ENCODE results near the gene GPBP1L1.
"Not testable (repeated sequence)": the region's sequence is repeated elsewhere in the genome, so short reads cannot be mapped to it uniquely, and the experiment has no call there.

The GPBP1L1 gene

DNA sequence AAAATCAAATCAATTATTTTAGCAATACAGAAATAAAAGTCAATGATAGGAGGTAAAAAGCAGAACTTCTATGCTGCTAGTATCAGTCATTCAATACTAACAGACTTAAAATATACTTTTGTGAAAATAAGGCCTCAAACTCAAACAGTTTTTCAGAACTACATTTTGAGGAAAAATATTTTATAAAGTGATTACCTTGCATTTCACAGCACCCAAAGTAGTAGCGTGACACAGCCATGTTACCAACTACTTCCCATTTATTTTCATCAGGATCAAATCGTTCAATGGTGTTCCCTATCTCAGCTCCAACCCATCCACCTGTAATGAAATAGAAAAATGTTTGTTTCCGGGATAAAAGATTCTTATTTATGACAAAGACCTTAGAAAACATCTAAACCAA is 30.4 kb upstream of the GPBP1L1 start:
- DNase-seq (ENCODE audit: insufficient read length, low spot score) (no peak), FAIRE-seq (no peak)
- no peak for TF ChIP-seq POU2F2 (IDR thresholded peaks at IDR 0.05; ENCODE audit: low read depth, low read length)
- TF ChIP-seq POLR2AphosphoS5 (IDR thresholded peaks at IDR 0.05; ENCODE audit: low read depth, low read length) = no peak

- FAIRE-seq (no peak), DNase-seq (ENCODE audit: insufficient read length, low spot score) (no peak)
- no peak for TF ChIP-seq PAX5 (IDR thresholded peaks at IDR 0.05; ENCODE audit: insufficient read depth, low read length, severe bottlenecking)
- no peak for TF ChIP-seq SPI1 (IDR thresholded peaks at IDR 0.05; ENCODE audit: low read depth, low read length)
- TF ChIP-seq POLR2AphosphoS5 (IDR thresholded peaks at IDR 0.05; ENCODE audit: low read depth, low read length) = no peak
These were observed 27.4 kb upstream of the GPBP1L1 start for GRCh38 chr1:45713711-45714110.

- no peak for TF ChIP-seq POLR2AphosphoS5 (IDR thresholded peaks at IDR 0.05; ENCODE audit: low read depth, low read length)
- no peak for TF ChIP-seq SPI1 (IDR thresholded peaks at IDR 0.05; ENCODE audit: low read depth, low read length)
- no peak for TF ChIP-seq POLR2A (IDR thresholded peaks at IDR 0.05; ENCODE audit: low read depth, low read length)
- TF ChIP-seq POU2F2 (IDR thresholded peaks at IDR 0.05; ENCODE audit: low read depth, low read length) = no peak
- no peak for TF ChIP-seq TAF1 (IDR thresholded peaks at IDR 0.05; ENCODE audit: low read depth, low read length)
- TF ChIP-seq PAX5 (IDR thresholded peaks at IDR 0.05; ENCODE audit: insufficient read depth, low read length, severe bottlenecking) = no peak
- FAIRE-seq (no peak), DNase-seq (ENCODE audit: insufficient read length, low spot score) (no peak)
These were observed 18.3 kb upstream of the GPBP1L1 start for GRCh38 chr1:45704637-45705036.

DNA sequence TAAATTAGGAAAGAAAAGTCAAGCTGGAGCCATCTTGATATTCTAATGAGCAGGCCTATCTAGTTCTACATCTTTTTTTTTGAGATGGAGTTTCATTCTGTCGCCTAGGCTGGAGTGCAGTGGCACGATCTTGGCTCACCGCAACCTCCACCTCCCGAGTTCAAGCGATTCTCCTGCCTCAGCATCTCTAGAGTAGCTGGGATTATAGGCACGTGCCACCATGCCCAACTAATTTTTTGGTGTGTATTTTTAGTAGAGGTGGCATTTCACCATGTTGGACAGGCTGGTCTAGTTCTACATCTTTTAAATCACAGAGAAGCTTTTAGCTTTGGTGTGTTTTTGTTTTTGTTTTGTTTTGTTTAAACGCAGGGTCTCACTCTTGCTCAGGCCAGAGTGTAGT is 8.5 kb upstream of the GPBP1L1 start:
- no peak for TF ChIP-seq POLR2AphosphoS5 (IDR thresholded peaks at IDR 0.05; ENCODE audit: low read depth, low read length)

GRCh38 chr1:45693811-45694210 is 7.5 kb upstream of the GPBP1L1 start:
- FAIRE-seq; DNase-seq (ENCODE audit: insufficient read length, low spot score): not testable (repeated sequence)

More for the DNA sequence above, 8.5 kb upstream of the GPBP1L1 start:
- FAIRE-seq (no peak), DNase-seq (ENCODE audit: insufficient read length, low spot score) (no peak)

DNA sequence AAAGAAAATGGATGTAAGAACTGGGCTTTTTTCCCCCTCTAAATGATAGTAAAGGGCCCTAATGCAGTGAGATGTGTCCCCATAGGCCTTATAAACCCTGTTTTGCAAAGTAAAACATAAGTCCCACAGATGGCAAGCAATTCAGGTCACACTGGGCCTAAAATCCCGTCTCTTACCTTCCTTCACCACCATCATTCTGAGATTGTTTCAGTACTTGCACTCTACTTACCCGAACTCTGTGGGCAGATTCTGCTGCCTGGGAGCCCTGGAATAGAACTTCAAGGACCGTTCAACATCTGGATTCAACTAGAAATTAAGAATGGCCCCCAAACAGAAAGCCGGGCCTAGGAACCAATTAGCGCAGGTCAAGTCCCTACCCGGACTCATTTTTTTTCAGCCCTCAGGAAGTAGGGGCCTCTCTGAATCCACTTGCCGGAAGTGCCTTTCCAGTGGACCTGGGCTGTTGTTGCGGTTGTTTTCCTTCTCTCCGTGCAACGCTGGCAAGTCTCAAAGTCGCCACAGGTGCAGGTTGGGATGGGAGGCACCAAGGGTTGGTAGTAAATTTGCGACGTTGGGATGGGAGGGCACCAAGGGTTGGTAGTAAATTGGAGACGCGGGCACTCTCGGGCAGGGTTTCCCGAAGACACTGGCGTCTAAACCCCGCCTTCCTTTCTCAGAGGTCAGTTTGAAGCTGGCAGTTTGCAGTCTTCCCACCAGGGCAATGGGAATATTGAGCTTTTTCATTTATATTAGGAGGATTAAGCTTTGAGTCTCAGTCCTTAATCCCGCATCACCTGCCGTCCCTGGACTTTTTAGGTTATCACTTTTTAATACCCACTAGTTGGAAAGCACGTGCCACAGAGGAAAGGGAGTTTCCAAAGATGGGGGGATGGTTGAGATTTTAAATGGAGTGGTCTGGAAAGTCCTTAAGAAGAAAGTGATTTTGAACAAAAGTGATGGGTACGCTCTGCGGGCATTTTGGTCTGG is 1.7 kb upstream of the GPBP1L1 start, which contains the start of gene TMEM69:
TMEM69 (plus strand) TSS at position 428 of the 987 bp plus-strand sequence. CDS start 2,888 bp downstream, outside the sequence.
- FAIRE-seq (peak; percentile 80), DNase-seq (ENCODE audit: insufficient read length, low spot score) (peak; percentile 53)
- TF ChIP-seq POU2F2 (IDR thresholded peaks at IDR 0.05; ENCODE audit: low read depth, low read length) (peak; percentile 34; the same call in 1 of the 2 replicates), POLR2AphosphoS5 (IDR thresholded peaks at IDR 0.05; ENCODE audit: low read depth, low read length) (peak; percentile 64; the same call in 1 of the 2 replicates), SPI1 (IDR thresholded peaks at IDR 0.05; ENCODE audit: low read depth, low read length) (no peak), TAF1 (IDR thresholded peaks at IDR 0.05; ENCODE audit: low read depth, low read length) (peak; percentile 95), PAX5 (IDR thresholded peaks at IDR 0.05; ENCODE audit: insufficient read depth, low read length, severe bottlenecking) (no peak), POLR2A (IDR thresholded peaks at IDR 0.05; ENCODE audit: low read depth, low read length) (no peak; the same call in 1 of the 2 replicates)

- FAIRE-seq (peak; percentile 99), DNase-seq (ENCODE audit: insufficient read length, low spot score) (peak; percentile 74)
- peak; percentile 98 for TF ChIP-seq POLR2AphosphoS5 (IDR thresholded peaks at IDR 0.05; ENCODE audit: low read depth, low read length)
- peak; percentile 84 for TF ChIP-seq POU2F2 (IDR thresholded peaks at IDR 0.05; ENCODE audit: low read depth, low read length)
- peak; percentile 97 for TF ChIP-seq TAF1 (IDR thresholded peaks at IDR 0.05; ENCODE audit: low read depth, low read length)
- no peak for TF ChIP-seq PAX5 (IDR thresholded peaks at IDR 0.05; ENCODE audit: insufficient read depth, low read length, severe bottlenecking)
- peak; percentile 98 for TF ChIP-seq POLR2A (IDR thresholded peaks at IDR 0.05; ENCODE audit: low read depth, low read length)
- TF ChIP-seq SPI1 (IDR thresholded peaks at IDR 0.05; ENCODE audit: low read depth, low read length) = no peak
These were observed 851 bp upstream of the GPBP1L1 start for GRCh38 chr1:45687014-45687753.

- peak; percentile 63 for FAIRE-seq
- peak; percentile 18 for DNase-seq (ENCODE audit: insufficient read length, low spot score)
- TF ChIP-seq SPI1 (IDR thresholded peaks at IDR 0.05; ENCODE audit: low read depth, low read length) (no peak), POLR2A (IDR thresholded peaks at IDR 0.05; ENCODE audit: low read depth, low read length) (no peak), TAF1 (IDR thresholded peaks at IDR 0.05; ENCODE audit: low read depth, low read length) (no peak), POU2F2 (IDR thresholded peaks at IDR 0.05; ENCODE audit: low read depth, low read length) (no peak), POLR2AphosphoS5 (IDR thresholded peaks at IDR 0.05; ENCODE audit: low read depth, low read length) (no peak), PAX5 (IDR thresholded peaks at IDR 0.05; ENCODE audit: insufficient read depth, low read length, severe bottlenecking) (no peak)
These were observed 382 bp downstream of the GPBP1L1 start for GRCh38 chr1:45686015-45686287.

GRCh38 chr1:45685308-45686014 is 872 bp downstream of the GPBP1L1 start:
- no peak for FAIRE-seq
- TF ChIP-seq PAX5 (IDR thresholded peaks at IDR 0.05; ENCODE audit: insufficient read depth, low read length, severe bottlenecking) = no peak
- no peak for TF ChIP-seq POLR2A (IDR thresholded peaks at IDR 0.05; ENCODE audit: low read depth, low read length)
- TF ChIP-seq POU2F2 (IDR thresholded peaks at IDR 0.05; ENCODE audit: low read depth, low read length) = no peak
- TF ChIP-seq POLR2AphosphoS5 (IDR thresholded peaks at IDR 0.05; ENCODE audit: low read depth, low read length) = no peak
- peak; percentile 47 for TF ChIP-seq SPI1 (IDR thresholded peaks at IDR 0.05; ENCODE audit: low read depth, low read length)
- peak; percentile 5 for DNase-seq (ENCODE audit: insufficient read length, low spot score)

Data from GM12891 (cell line).